GM23338 (cell line): ENCODE measurements around the gene URI1. TPM values are rescaled to one million over a fixed set of nuclear protein-coding genes. Genes with fewer than 3 reads are reported as not detected.
A peak's percentile ranks its signal among the peaks of the same experiment; 100 is the strongest.

ENCODE experiments used
- ATAC-seq: fragments of 200-7000 bp; cut with Tn5 transposase; 3 replicates; pipeline ENCODE4 v1.9.1; 2020
- DNase-seq: peaks from one replicate; pipeline ENCODE4 v3.0.0-alpha.2; 2015; ENCODE audit warnings: low spot score
- H2AFZ ChIP-seq: fragments of 200-600 bp; sonication (generic); 2 replicates; pipeline ENCODE4 v1.8.0; 2016; ENCODE audit warnings: antibody characterized with exemption, mild to moderate bottlenecking, moderate library complexity
- H3F3A ChIP-seq: fragments of 200-600 bp; sonication (generic); replicated peaks from 2 replicates; pipeline ENCODE4 v1.8.0; 2017; ENCODE audit warnings: antibody characterized with exemption, mixed run types, low read depth
- H3K27ac ChIP-seq: fragments of 200-600 bp; sonication (generic); 2 replicates; pipeline ENCODE4 v1.6.1; 2016; ENCODE audit warnings: low read depth
- H3K27me3 ChIP-seq: fragments of 200-600 bp; sonication (generic); 2 replicates; pipeline ENCODE4 v1.8.0; 2016; ENCODE audit warnings: mild to moderate bottlenecking, mixed run types, moderate library complexity; ENCODE audit not compliant: insufficient read depth
- H3K36me3 ChIP-seq: fragments of 200-600 bp; sonication (generic); 2 replicates; pipeline ENCODE4 v1.8.0; 2016; ENCODE audit warnings: mild to moderate bottlenecking; ENCODE audit not compliant: insufficient read depth
- H3K4me1 ChIP-seq: fragments of 200-600 bp; sonication (generic); 2 replicates; pipeline ENCODE4 v1.8.0; 2016; ENCODE audit warnings: mild to moderate bottlenecking, moderate library complexity; ENCODE audit not compliant: insufficient read depth
- H3K4me2 ChIP-seq: fragments of 200-600 bp; sonication (generic); 2 replicates; pipeline ENCODE4 v1.7.1; 2017; ENCODE audit warnings: mixed run types
- H3K4me3 ChIP-seq: fragments of 200-600 bp; sonication (generic); 2 replicates; pipeline ENCODE4 v1.6.1; 2016; ENCODE audit warnings: mixed run types
- H3K79me2 ChIP-seq: fragments of 200-600 bp; sonication (generic); replicated peaks from 2 replicates; pipeline ENCODE4 v1.8.0; 2017; ENCODE audit warnings: mild to moderate bottlenecking; ENCODE audit not compliant: insufficient read depth
- H3K9me2 ChIP-seq: fragments of 200-600 bp; sonication (generic); 2 replicates; pipeline ENCODE4 v1.8.0; 2017; ENCODE audit not compliant: insufficient read depth
- H4K20me1 ChIP-seq: fragments of 200-600 bp; sonication (generic); replicated peaks from 2 replicates; pipeline ENCODE4 v1.8.0; 2017; ENCODE audit warnings: mild to moderate bottlenecking; ENCODE audit not compliant: insufficient read depth
- H3K27ac Mint-ChIP-seq: 2 replicates; pipeline ENCODE4 v1.8.0; 2020; ENCODE audit warnings: inconsistent platforms, mild to moderate bottlenecking, moderate library complexity, mixed read lengths
- H3K27me3 Mint-ChIP-seq: 3 replicates; pipeline ENCODE4 v1.8.0; 2022; ENCODE audit warnings: low read depth, mild to moderate bottlenecking, moderate library complexity, mixed read lengths, inconsistent platforms; ENCODE audit not compliant: insufficient read depth, poor library complexity
- H3K36me3 Mint-ChIP-seq: 3 replicates; pipeline ENCODE4 v1.8.0; 2021; ENCODE audit warnings: low read depth, mild to moderate bottlenecking, inconsistent platforms, moderate library complexity, mixed read lengths
- H3K4me1 Mint-ChIP-seq: 3 replicates; pipeline ENCODE4 v1.8.0; 2020; ENCODE audit warnings: mild to moderate bottlenecking, inconsistent platforms, mixed read lengths
- H3K4me3 Mint-ChIP-seq: 3 replicates; pipeline ENCODE4 v1.8.0; 2021; ENCODE audit warnings: moderate library complexity, mild to moderate bottlenecking, inconsistent platforms, mixed read lengths
- H3K9me3 Mint-ChIP-seq: 3 replicates; pipeline ENCODE4 v1.8.0; 2020; ENCODE audit warnings: moderate library complexity, mild to moderate bottlenecking, inconsistent platforms, mixed read lengths
- CREB1 ChIP-seq: fragments of 250-450 bp; sonication (Bioruptor Pico); IDR thresholded peaks from 2 replicates; pipeline ENCODE4 v1.5.0; 2020; ENCODE audit warnings: low read depth, mild to moderate bottlenecking, moderate library complexity
- ETS1 ChIP-seq: IDR thresholded peaks from 2 replicates; pipeline ENCODE4 v1.6.1; 2016; ENCODE audit warnings: antibody characterized with exemption
- EZH2 ChIP-seq: fragments of 200-600 bp; sonication (generic); IDR thresholded peaks from one replicate; pipeline ENCODE4 v1.8.0; 2017; ENCODE audit warnings: antibody characterized with exemption, mild to moderate bottlenecking, low read depth; ENCODE audit not compliant: unreplicated experiment
- JUNB ChIP-seq: IDR thresholded peaks from one replicate; pipeline ENCODE4 v1.6.1; 2016; ENCODE audit warnings: antibody characterized with exemption; ENCODE audit not compliant: unreplicated experiment
- NANOG ChIP-seq: IDR thresholded peaks from 2 replicates; pipeline ENCODE4 v1.6.1; 2016; ENCODE audit warnings: antibody characterized with exemption, borderline replicate concordance
- POLR2AphosphoS5 ChIP-seq: IDR thresholded peaks from 2 replicates; pipeline ENCODE4 v1.6.1; 2016; ENCODE audit warnings: antibody characterized with exemption, low read depth
- STAT1 ChIP-seq: IDR thresholded peaks from one replicate; pipeline ENCODE4 v1.6.1; 2016; ENCODE audit warnings: antibody characterized with exemption; ENCODE audit not compliant: unreplicated experiment
- ZNF114 ChIP-seq: fragments of 250-450 bp; sonication (Bioruptor Pico); IDR thresholded peaks from 2 replicates; pipeline ENCODE4 v1.5.0; 2020; ENCODE audit warnings: mild to moderate bottlenecking, moderate library complexity
- ZNF331 ChIP-seq: fragments of 250-450 bp; sonication (Bioruptor Pico); IDR thresholded peaks from 2 replicates; pipeline ENCODE4 v1.5.0; 2020; ENCODE audit warnings: low read depth, mild to moderate bottlenecking, moderate library complexity
- polyA plus RNA-seq: library from polyadenylated mRNA; unstranded; fragments of >200 nt; fragmentation: Nextera tagmentation; extraction: Ambion mirVana; gene quantifications from 2 replicates; pipeline ENCODE4 v1.2.1, GENCODE V29; 2016
- total RNA-seq: library from RNA; depleted of rRNA; stranded (reverse); fragments of >200 nt; shearing (Covaris generic); gene quantifications from 2 replicates; pipeline ENCODE4 v1.2.3, GENCODE V29; 2014
- TF ChIP-seq, protein P1 (sequence below), 2 experiments: fragments of 200-600 bp in 1 of 2; sonication (generic) in 1 of 2; conservative IDR thresholded peaks; 2 replicates each; pipeline versions ENCODE4 v1.5.1 to v1.6.1; 2016 to 2017; ENCODE audit warnings: antibody characterized with exemption in 2 of 2, low read depth in 2 of 2, mild to moderate bottlenecking in 2 of 2, moderate library complexity in 1 of 2
- TF ChIP-seq, protein P2 (sequence below): IDR thresholded peaks from one replicate; pipeline ENCODE4 v1.6.1; 2018; ENCODE audit warnings: antibody characterized with exemption; ENCODE audit not compliant: unreplicated experiment

The URI1 gene
- total and polyA plus RNA-seq, 2 experiments from 2014 or later, result 27.6 to 68.4 TPM

DNA sequence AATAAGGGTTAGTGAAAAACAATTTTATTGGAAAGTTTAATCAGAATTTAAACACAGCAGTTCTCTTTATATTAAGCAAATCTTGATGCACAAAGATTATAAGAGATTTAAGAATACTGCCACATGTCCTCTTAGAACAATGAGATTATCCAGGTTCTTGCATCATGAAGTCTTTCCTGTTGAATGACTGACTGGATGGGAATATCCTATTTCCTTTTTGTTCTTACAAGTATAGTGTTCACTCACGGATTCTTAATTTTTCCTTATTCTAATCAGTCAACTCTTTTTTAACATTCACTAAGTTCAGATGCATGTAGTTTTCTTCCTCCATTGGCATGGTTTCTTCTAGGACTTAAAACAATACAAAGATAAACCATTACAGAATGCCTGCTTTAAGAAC, 10.1 kb downstream of the URI1 start (continued):
- TF ChIP-seq, protein P1, sequence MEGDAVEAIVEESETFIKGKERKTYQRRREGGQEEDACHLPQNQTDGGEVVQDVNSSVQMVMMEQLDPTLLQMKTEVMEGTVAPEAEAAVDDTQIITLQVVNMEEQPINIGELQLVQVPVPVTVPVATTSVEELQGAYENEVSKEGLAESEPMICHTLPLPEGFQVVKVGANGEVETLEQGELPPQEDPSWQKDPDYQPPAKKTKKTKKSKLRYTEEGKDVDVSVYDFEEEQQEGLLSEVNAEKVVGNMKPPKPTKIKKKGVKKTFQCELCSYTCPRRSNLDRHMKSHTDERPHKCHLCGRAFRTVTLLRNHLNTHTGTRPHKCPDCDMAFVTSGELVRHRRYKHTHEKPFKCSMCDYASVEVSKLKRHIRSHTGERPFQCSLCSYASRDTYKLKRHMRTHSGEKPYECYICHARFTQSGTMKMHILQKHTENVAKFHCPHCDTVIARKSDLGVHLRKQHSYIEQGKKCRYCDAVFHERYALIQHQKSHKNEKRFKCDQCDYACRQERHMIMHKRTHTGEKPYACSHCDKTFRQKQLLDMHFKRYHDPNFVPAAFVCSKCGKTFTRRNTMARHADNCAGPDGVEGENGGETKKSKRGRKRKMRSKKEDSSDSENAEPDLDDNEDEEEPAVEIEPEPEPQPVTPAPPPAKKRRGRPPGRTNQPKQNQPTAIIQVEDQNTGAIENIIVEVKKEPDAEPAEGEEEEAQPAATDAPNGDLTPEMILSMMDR (conservative IDR thresholded peaks at IDR 0.05; ENCODE audit: low read depth in 2 of 2), result no peak
- TF ChIP-seq POLR2AphosphoS5 (no peak), CREB1 (CRISPR knock-in tag) (no peak)

- Mint-ChIP-seq H3K27ac (peak overlapping the region; percentile 60), H3K27me3 (peaks cover 2% of the 10 kb centered on the region), H3K4me1 (peaks cover 20% of the 10 kb centered on the region), H3K4me3 (no peak overlapping the region), H3K36me3 (peaks cover 32% of the 10 kb centered on the region), H3K9me3 (peaks cover 26% of the 10 kb centered on the region)
- Histone ChIP-seq H3K4me3 (no peak overlapping the region), H3K27ac (no peak overlapping the region), H2AFZ (no peak overlapping the region), H3K4me2 (no peak overlapping the region), H3K79me2 (peaks cover 92% of the 10 kb centered on the region), H4K20me1 (peaks cover 4% of the 10 kb centered on the region; the same call in 1 of the 2 replicates), H3K9me2 (no peaks in the 10 kb centered on the region), H3K36me3 (no peaks in the 10 kb centered on the region; the same call in 1 of the 2 replicates), H3K4me1 (peaks cover 16% of the 10 kb centered on the region), H3F3A (no peaks in the 10 kb centered on the region), H3K27me3 (no peaks in the 10 kb centered on the region)
- ATAC-seq (no peak), DNase-seq (no peak)
- TF ChIP-seq ZNF331 (CRISPR knock-in tag), result no peak
- TF ChIP-seq EZH2, result no peak
- TF ChIP-seq POLR2AphosphoS5, result no peak
- TF ChIP-seq ETS1, result no peak
- TF ChIP-seq CREB1 (CRISPR knock-in tag), result no peak
- no peak for TF ChIP-seq STAT1
- TF ChIP-seq, protein P2, sequence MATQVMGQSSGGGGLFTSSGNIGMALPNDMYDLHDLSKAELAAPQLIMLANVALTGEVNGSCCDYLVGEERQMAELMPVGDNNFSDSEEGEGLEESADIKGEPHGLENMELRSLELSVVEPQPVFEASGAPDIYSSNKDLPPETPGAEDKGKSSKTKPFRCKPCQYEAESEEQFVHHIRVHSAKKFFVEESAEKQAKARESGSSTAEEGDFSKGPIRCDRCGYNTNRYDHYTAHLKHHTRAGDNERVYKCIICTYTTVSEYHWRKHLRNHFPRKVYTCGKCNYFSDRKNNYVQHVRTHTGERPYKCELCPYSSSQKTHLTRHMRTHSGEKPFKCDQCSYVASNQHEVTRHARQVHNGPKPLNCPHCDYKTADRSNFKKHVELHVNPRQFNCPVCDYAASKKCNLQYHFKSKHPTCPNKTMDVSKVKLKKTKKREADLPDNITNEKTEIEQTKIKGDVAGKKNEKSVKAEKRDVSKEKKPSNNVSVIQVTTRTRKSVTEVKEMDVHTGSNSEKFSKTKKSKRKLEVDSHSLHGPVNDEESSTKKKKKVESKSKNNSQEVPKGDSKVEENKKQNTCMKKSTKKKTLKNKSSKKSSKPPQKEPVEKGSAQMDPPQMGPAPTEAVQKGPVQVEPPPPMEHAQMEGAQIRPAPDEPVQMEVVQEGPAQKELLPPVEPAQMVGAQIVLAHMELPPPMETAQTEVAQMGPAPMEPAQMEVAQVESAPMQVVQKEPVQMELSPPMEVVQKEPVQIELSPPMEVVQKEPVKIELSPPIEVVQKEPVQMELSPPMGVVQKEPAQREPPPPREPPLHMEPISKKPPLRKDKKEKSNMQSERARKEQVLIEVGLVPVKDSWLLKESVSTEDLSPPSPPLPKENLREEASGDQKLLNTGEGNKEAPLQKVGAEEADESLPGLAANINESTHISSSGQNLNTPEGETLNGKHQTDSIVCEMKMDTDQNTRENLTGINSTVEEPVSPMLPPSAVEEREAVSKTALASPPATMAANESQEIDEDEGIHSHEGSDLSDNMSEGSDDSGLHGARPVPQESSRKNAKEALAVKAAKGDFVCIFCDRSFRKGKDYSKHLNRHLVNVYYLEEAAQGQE, result no peak
- TF ChIP-seq, protein P1 (conservative IDR thresholded peaks at IDR 0.05; ENCODE audit: low read depth in 2 of 2), result no peak
- no peak for TF ChIP-seq NANOG
- TF ChIP-seq JUNB, result no peak
- no peak for TF ChIP-seq ZNF114 (CRISPR knock-in tag)
Measured at GRCh38 chr19:29952646-29953045, 10.6 kb downstream of the URI1 start.
